ACC112 (cell line): Measurements from ENCODE around the gene SRSF10.
"Not testable (repeated sequence)": the region's sequence is repeated elsewhere in the genome, so short reads cannot be mapped to it uniquely, and the experiment has no call there.

ENCODE experiments used
- H2AFZ ChIP-seq: fragments of 200-600 bp; sonication (generic); one replicate; pipeline ENCODE4 v1.6.0; 2017; ENCODE audit warnings: antibody characterized with exemption, low read length; ENCODE audit not compliant: unreplicated experiment
- H3K27ac ChIP-seq: fragments of 200-600 bp; sonication (generic); 2 replicates; pipeline ENCODE4 v1.5.1; 2014; ENCODE audit warnings: low read depth, mild to moderate bottlenecking, antibody characterized with exemption, low read length, moderate library complexity
- H3K27me3 ChIP-seq: fragments of 200-600 bp; sonication (generic); 2 replicates; pipeline ENCODE4 v1.6.1; 2014; ENCODE audit warnings: mild to moderate bottlenecking, antibody characterized with exemption, low read length, moderate library complexity, mixed read lengths; ENCODE audit not compliant: insufficient read depth
- H3K36me3 ChIP-seq: fragments of 200-600 bp; sonication (generic); 2 replicates; pipeline ENCODE4 v1.6.1; 2016; ENCODE audit warnings: mild to moderate bottlenecking, antibody characterized with exemption, low read length, moderate library complexity, mixed read lengths; ENCODE audit not compliant: insufficient read depth
- H3K4me1 ChIP-seq: fragments of 200-600 bp; sonication (generic); one replicate; pipeline ENCODE4 v1.6.1; 2016; ENCODE audit warnings: low read length, mixed read lengths; ENCODE audit not compliant: insufficient read depth, unreplicated experiment, control insufficient read depth
- H3K4me3 ChIP-seq: fragments of 200-600 bp; sonication (generic); 2 replicates; pipeline ENCODE4 v1.5.1; 2014; ENCODE audit warnings: mild to moderate bottlenecking, low read depth, low read length
- H3K79me2 ChIP-seq: fragments of 200-600 bp; sonication (generic); one replicate; pipeline ENCODE4 v1.6.0; 2016; ENCODE audit warnings: low read length; ENCODE audit not compliant: control insufficient read depth, unreplicated experiment, insufficient read depth

SRSF10 gene

GRCh38 chr1:23996700-23997229 is 16.6 kb upstream of the SRSF10 start:
- no peak overlapping the region for H2AFZ ChIP-seq
- no peaks in the 10 kb centered on the region for H3K79me2 ChIP-seq
- H3K4me3 ChIP-seq: no peak overlapping the region
- no peaks in the 10 kb centered on the region for H3K36me3 ChIP-seq
- H3K27me3 ChIP-seq: no peaks in the 10 kb centered on the region
- H3K27ac ChIP-seq: no peak overlapping the region
- peaks cover 6% of the 10 kb centered on the region for H3K4me1 ChIP-seq

DNA sequence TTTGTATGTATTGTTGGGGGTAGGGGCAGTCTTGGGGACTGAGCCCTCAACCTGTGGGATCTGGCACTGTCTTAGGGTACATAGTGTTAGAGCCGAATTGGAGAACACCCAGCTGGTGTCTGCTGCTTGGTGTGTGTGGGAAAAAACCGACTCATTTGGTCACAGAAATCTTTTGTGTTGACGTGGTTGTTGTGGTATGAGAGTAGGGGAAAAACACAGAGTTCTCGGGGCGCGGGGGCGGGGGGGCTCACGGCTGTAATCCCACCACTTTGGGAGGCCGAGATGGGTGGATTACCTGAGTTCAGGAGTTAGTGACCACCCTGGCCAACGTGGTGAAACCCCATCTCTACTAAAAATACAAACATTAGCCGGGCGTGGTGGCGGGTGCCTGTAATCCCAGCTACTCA is 15.3 kb upstream of the SRSF10 start:
- H3K27me3 ChIP-seq: no peaks in the 10 kb centered on the region
- H3K79me2 ChIP-seq: no peaks in the 10 kb centered on the region
- H3K36me3 ChIP-seq: no peaks in the 10 kb centered on the region
- H3K4me1 ChIP-seq: peaks cover 6% of the 10 kb centered on the region
- no peak overlapping the region for H3K27ac ChIP-seq
- H3K4me3 ChIP-seq: no peak overlapping the region
- no peak overlapping the region for H2AFZ ChIP-seq

DNA sequence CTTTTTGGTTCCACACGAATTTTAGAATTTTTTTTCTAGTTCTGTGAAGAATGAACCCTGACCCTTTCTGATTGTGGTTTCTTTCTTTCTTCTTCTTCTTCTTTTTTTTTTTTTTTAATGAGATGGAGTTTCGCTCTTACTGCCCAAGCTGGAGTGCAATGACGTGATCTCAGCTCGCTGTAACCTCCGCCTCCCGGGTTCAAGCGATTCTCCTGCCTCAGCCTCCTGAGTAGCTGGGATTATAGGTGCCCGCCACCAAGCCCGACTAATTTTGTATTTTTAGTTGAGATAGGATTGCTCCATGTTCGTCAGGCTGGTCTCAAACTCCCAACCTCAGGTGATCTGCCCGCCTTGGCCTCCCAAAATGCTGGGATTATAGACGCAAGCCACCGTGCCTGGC is 11.9 kb upstream of the SRSF10 start:
- not testable (repeated sequence) for H3K27me3 ChIP-seq, H3K4me3 ChIP-seq, H3K79me2 ChIP-seq, H3K27ac ChIP-seq, H3K4me1 ChIP-seq, H3K36me3 ChIP-seq, H2AFZ ChIP-seq

DNA sequence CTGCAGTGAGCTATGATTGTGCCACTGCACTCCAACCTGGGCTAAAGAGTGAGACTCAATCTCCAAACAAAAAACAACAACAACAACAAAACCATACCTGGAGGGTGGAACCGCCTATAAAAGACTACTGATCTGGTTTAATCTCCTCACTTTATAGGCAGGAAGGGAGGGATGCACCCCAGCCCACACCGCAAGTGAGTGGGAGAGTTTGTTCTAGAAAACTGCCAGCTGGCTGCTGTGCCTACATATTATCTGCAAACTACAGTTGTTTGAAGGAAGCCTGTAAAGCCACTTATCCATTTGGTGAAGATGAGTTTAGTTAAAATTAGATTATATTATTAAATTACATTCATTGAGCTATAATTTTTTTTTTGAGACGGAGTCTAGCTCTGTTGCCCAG is 9.1 kb upstream of the SRSF10 start:
- no peaks in the 10 kb centered on the region for H3K27me3 ChIP-seq
- no peak overlapping the region for H3K4me3 ChIP-seq
- H3K79me2 ChIP-seq: no peaks in the 10 kb centered on the region
- peaks cover 11% of the 10 kb centered on the region for H3K4me1 ChIP-seq
- no peaks in the 10 kb centered on the region for H3K36me3 ChIP-seq
- no peak overlapping the region for H2AFZ ChIP-seq
- H3K27ac ChIP-seq: no peak overlapping the region

DNA sequence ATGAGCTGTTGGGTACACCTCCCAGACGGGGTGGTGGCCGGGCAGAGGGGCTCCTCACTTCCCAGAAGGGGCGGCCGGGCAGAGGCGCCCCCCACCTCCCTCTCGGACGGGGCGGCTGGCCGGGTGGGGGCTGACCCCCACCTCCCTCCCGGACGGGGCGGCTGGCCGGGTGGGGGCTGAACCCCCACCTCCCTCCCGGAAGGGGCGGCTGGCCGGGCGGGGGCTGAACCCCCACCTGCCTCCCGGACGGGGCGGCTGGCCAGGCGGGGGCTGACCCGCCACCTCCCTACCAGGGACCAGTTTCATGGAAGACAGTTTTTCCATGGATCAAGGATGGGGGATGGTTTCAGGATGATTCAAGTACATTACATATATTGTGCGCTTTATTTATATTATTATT is 6.9 kb upstream of the SRSF10 start:
- not testable (repeated sequence) for H3K79me2 ChIP-seq, H3K4me3 ChIP-seq, H2AFZ ChIP-seq, H3K27ac ChIP-seq, H3K27me3 ChIP-seq, H3K36me3 ChIP-seq
- H3K4me1 ChIP-seq: peaks cover 15% of the 10 kb centered on the region

DNA sequence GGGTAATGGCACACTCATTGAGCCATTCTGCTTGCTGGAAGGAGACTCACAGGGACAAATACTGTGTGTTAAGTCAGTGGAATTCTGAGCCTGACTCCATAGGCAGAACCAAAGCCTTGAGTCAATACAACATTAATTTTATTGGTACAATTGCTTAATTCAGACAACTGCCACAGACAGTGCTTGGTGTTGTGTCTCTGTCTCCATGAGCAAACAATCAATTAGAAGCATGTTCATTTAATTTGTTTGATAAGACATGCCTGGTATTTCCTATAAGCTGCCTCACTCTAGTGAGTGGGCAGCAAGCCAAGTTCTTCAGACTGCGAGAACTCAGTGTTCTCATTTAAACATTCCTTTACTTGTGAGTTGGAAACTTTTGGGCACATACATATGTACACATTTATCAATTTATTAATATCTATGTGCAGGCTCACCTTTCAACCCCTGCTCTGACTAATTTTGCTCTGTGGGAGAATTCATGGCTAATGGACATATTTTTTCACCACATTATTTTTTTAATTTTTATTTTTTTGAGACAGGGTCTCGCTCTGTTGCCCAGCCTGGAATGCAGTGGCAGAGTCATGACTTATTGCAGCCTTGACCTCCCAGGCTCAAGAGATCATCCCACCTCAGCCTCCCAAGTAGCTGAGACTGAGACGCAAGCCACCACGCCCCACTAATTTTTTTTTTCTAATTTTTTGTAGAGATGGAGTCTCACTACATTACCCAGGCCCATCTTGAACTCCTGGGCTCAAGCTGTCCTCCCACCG is 4.5 kb upstream of the SRSF10 start:
- H3K27me3 ChIP-seq: no peaks in the 10 kb centered on the region
- peak overlapping the region; percentile 65 for H3K27ac ChIP-seq
- peaks cover 20% of the 10 kb centered on the region for H3K4me1 ChIP-seq
- peak overlapping the region; percentile 43 for H2AFZ ChIP-seq
- peaks cover 6% of the 10 kb centered on the region for H3K79me2 ChIP-seq
- H3K4me3 ChIP-seq: no peak overlapping the region
- H3K36me3 ChIP-seq: no peaks in the 10 kb centered on the region

DNA sequence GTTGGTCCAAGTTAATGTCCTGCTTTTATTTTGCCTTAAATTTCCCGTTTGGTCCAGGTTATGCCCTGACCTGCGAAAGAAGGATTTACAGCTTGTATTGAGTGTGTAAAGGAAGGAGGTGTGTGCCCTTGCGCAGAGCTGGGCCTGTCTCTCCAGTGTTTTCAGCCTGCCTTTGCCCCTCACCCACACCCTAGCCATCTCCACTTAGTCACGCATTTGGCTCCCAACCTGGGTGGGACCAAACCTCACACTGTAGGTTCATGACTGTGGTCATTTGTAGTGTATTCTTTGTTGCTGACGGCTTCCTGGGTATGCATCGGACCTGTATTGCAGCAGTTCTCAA is 572 bp upstream of the SRSF10 start:
- no peaks in the 10 kb centered on the region for H3K27me3 ChIP-seq
- H3K79me2 ChIP-seq: peaks cover 45% of the 10 kb centered on the region
- H2AFZ ChIP-seq: peak overlapping the region; percentile 48
- H3K4me1 ChIP-seq: peaks cover 46% of the 10 kb centered on the region
- H3K36me3 ChIP-seq: peaks cover 16% of the 10 kb centered on the region
- H3K27ac ChIP-seq: peak overlapping the region; percentile 94
- H3K4me3 ChIP-seq: peak overlapping the region; percentile 100

DNA sequence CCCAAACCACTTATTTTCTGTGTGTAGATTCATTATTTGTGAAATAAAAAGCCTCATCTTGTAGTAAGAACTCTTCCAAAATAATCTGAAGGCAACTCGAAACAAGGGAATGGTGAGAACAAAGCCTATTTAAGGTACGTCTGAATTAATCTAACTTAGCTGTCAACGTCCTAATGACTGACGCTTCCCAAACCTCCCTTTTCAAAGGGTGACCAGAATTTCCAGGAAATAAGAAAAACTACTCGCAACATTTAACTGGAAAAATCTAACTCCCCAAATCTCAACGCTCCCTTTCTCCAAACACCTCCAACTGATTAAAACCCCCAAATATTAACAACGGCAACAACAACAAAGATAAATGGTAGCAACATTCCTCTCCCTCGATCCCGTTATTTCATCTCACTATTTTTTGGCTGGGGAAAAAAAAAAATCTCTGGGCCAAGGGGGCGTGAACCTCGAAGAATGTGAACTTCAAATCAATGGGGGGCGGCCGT is 693 bp downstream of the SRSF10 start:
- H3K27ac ChIP-seq: peak overlapping the region; percentile 94
- H2AFZ ChIP-seq: no peak overlapping the region
- H3K4me3 ChIP-seq: peak overlapping the region; percentile 100
- peaks cover 57% of the 10 kb centered on the region for H3K79me2 ChIP-seq
- no peaks in the 10 kb centered on the region for H3K27me3 ChIP-seq
- peaks cover 42% of the 10 kb centered on the region for H3K4me1 ChIP-seq
- H3K36me3 ChIP-seq: peaks cover 23% of the 10 kb centered on the region

DNA sequence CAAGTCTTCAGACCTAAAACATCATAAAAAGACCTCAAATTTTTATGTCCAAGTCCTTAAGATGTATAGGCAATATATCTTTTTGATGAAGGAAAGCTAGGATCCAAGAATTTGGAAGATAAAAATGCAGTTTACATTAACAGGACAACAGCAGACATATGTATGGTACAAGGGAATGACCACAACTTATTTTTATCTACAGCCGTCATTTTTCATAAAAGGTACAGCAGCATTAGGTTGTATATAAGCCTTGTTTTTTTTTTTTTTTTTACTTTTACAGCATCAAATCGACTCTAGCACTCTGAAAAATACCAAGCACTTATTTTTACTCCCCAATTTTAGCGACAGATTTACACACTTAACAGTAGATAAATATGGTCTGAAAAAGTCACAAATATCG is 1.3 kb downstream of the SRSF10 start:
- Histone ChIP-seq H3K4me1 (peaks cover 36% of the 10 kb centered on the region), H3K79me2 (peaks cover 64% of the 10 kb centered on the region), H3K27me3 (no peaks in the 10 kb centered on the region), H3K36me3 (peaks cover 23% of the 10 kb centered on the region), H3K27ac (peak overlapping the region; percentile 94), H3K4me3 (peak overlapping the region; percentile 100), H2AFZ (no peak overlapping the region)

- H3K4me1 ChIP-seq: peaks cover 36% of the 10 kb centered on the region
- peak overlapping the region; percentile 100 for H3K4me3 ChIP-seq
- no peak overlapping the region for H2AFZ ChIP-seq
- peaks cover 32% of the 10 kb centered on the region for H3K36me3 ChIP-seq
- no peaks in the 10 kb centered on the region for H3K27me3 ChIP-seq
- peak overlapping the region; percentile 0; the same call in 1 of the 2 replicates for H3K27ac ChIP-seq
- peaks cover 73% of the 10 kb centered on the region for H3K79me2 ChIP-seq
Observed at GRCh38 chr1:23977854-23978191, 2.3 kb downstream of the SRSF10 start.

GRCh38 chr1:23977187-23977853 is 2.8 kb downstream of the SRSF10 start:
- no peaks in the 10 kb centered on the region for H3K27me3 ChIP-seq
- H2AFZ ChIP-seq: no peak overlapping the region
- peaks cover 32% of the 10 kb centered on the region for H3K36me3 ChIP-seq
- no peak overlapping the region for H3K27ac ChIP-seq
- peak overlapping the region; percentile 100 for H3K4me3 ChIP-seq
- peaks cover 76% of the 10 kb centered on the region for H3K79me2 ChIP-seq
- H3K4me1 ChIP-seq: peaks cover 36% of the 10 kb centered on the region
